Iris pigment epithelial cell (primary cell): Measurements from ENCODE around the gene MAN2A1.
A peak's percentile ranks its signal among the peaks of the same experiment; 100 is the strongest.

Experiments used
- DNase-seq: peaks from one replicate; pipeline ENCODE4 v3.0.0-alpha.2; 2011; ENCODE audit warnings: low read depth

Gene MAN2A1

DNA sequence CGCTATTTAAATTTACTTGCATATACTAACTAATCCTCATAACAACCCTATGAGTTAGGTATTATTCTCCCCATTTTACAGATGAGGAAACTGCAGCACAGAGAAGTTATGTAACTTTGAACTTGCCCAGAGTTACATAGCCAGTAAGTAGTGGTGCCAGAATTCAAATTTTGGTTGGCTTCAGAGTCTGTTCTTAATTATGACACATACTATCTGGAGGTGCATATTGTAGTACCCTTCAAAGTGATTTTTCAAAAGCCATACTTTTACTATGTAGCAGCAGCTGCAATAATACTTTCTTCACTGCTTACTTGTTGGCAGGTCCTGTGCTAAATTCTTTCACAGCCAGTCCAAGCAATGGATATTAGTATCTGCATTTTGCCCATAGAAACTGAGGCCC is 16.4 kb downstream of the MAN2A1 start:
- DNase-seq, result no peak

DNA sequence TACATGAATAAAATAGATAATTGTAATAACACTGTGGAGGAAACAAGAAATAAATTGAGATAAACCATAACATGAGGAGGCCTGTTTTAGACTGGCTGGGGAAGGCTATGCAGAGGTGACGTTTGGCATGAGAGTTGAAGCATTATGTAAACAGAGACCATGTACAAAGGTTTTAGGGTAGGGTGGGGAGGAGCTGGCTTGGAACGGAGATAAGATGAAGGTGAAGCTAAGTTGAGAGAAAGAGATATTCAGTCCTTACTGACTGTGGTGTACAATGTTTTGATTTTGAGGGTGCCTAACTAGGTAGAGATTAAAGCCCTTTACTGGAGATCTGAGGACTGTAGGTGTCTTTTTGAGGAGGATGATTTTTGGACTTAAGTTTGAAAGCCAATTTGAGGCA is 17.8 kb downstream of the MAN2A1 start:
- DNase-seq, result no peak

DNA sequence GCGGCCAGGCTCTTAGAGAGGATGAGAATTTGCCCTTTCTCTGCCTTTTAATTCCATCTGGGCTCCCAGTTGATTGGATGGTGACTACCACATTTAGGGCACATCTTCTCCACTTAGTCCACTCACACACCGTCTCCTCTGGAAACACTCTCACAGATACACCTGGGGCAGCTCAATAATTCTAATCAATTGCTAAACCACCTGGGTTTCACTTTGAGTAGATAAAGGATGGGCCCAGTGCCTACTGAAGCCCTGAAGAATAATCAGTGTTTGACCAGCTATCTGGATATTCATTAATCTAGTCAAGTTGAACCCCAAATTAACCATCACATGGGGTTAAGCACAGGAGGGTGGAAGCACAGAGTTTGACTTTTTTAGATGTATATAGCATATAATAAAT is 19.1 kb downstream of the MAN2A1 start:
- DNase-seq, result no peak

DNA sequence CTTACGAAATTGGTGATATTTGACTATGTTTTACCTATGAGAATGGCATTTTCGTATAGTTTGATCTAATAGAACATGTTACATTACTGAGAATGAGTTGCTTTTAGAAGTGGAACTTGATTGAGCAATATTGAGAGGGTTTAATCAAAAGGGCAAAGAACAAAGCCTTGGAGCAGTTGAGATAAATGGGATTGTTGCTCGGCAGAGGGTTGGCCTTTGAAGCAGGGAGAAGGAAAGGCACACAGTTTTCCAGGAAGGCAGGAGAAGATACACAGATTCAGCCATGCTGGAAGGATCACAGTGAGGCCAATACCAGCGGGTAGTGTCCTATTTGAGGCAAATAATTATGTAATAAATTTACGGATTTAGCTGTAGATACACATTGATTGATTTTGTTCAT is 19.5 kb downstream of the MAN2A1 start:
- no peak for DNase-seq

DNA sequence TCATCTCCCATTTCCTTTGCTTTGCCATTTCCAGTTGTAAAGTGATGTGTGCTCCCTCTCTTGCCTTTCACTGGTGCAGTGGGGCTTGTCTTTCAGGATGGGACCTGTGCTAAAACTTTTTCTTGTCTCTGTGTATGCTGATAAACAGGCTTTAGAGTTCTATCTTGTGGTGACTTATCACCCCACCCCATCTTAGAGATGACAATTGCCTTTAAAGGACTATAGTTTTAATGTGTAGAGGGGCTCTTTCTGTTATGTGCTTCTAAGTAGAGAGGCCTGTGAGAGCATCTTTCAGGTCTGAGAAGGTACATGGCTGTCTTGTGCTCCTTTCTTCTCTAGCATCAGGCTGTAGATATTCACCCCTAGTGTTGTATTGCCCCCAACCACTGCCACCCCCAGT is 21.9 kb downstream of the MAN2A1 start:
- no peak for DNase-seq

DNA sequence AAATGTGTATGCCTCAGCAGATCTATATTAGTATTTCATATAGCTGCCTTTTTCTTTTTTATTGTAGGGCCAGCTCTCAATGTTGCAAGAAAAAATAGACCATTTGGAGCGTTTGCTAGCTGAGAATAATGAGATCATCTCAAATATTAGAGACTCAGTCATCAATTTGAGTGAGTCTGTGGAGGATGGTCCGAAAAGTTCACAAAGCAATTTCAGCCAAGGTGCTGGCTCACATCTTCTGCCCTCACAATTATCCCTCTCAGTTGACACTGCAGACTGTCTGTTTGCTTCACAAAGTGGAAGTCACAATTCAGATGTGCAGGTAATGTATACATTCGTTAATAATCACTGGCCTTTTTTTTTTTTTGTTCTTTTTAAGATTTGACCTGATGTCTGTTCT is 23.7 kb downstream of the MAN2A1 start:
- DNase-seq, result no peak

DNA sequence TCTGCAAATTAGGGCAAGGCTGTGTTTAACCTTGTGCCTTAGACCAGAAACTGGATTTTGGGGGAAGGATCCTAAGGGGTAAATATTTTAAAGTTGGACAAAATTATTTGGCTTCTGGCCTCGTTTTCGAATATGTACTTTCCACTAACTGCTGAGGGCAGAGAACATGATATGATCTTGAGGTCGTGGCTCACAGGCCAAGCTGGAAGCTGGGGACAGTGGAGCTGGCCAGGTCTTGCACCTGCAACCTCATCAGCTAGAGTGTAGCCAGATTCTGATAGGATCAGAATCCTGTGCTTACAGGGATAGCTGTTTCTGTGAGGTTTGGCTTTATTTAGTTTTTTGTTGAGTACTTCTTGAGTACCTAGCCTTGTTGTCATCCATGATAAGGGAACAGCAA is 24.9 kb downstream of the MAN2A1 start:
- DNase-seq, result no peak

DNA sequence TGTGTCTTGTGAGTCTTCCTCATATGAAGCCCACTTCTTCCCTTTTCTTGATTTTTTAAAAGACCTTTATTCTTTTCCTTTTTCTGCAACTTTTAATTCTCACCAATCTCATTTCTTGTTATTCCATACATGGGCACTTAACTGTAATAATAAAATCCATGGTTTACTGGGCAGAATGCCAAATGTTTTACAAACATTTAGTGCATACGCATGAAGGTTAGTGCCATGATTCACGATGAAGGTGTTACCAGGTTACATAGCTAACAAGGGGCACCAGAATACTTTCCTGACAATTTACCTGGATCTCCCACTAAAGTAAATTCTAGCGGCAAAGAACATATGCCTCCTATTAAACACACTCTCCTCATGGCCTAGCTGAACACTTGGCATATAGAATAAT is 28.5 kb downstream of the MAN2A1 start:
- DNase-seq, result no peak

DNA sequence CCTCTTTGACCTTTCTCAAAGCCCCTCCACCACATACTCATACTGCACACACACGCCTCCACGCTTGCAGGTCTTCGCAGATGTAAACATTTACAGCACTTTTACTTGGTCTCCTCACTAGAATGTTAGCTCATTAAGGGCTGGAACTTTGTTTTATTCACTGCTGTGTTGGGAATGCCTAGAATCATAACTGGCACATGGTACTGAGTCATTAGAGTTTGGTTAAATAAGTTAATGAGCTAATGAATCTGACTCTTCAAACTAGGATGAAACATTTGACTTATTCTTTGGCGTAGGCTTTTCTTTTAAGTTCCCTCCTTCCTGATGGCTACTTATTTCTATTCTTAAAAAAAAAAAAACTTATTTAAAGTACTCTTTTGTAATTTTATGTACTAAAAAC is 28.9 kb downstream of the MAN2A1 start:
- no peak for DNase-seq

DNA sequence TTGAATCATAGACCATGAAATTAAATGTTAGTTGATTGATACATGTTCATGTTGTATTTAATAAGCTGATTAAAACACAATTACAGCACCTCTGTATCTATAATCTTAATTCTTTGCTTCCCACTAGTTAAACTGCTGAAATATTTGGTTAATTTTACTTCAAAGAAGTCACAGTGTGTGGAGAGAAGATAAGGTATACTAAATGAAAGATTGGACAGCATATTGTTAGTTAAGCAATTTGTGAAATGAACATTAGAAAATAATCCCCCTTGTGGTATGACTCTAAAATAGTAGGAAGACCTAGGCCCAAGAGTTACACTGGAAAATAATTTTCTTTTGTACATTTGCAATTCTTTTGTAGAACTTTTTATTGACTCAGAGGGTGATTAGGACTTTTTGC is 30.3 kb downstream of the MAN2A1 start:
- no peak for DNase-seq

DNA sequence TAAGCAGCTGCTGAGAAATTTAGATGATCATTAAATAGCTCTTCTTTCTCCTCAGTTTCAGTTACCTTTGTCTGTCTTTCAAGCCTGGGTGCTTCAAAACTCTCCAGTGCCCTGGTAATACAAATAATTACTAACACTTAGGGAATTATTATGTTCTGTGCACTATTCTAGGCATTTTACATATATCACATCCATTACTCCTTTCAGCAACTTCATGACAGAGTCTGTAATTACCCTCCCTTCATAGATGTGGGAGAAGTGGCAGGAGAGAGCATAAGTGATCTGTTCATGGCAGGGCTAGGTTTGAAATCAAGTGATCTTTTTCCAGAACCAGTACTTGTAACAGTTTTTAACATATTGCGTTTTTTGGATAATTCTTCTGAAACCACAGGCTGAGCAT is 32.0 kb downstream of the MAN2A1 start:
- no peak for DNase-seq

DNA sequence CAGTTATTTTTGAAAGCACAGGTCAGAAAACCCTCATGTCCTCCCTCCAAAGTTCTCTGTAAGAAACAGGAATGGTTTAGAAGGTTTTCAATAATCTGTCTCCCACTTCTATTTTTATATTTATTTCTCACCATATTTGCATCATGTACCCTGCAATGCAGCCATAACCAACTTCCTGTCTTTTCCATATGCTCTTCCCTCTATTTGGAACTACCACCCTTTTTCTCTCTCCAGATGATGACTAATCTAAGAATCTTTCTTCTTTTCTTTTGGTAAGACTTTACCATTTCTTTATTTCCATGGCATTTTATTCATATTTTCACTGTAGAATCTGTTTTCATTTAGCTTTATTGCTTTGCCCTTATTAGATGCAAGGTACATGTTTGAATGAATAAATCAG is 33.9 kb downstream of the MAN2A1 start:
- no peak for DNase-seq

DNA sequence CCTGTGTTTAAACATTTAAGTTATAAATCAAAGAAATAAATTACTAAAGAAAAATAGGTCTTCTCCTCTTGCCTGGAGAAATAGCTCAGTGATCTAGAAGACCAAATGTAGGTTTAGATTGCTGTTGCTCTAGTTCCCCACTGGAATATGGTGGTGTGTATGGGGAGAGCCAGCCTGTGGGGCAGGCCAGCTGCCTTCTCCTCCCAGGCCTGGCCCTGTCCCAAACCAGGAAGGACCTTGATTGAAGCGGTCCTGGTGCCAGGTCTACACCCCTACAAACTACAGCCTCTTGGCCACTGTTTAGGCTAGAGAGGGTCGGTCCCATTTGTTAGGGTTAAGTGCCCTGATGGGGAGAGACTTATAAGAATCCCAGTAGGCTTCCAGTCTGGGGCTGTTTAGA is 35.4 kb downstream of the MAN2A1 start:
- no peak for DNase-seq

DNA sequence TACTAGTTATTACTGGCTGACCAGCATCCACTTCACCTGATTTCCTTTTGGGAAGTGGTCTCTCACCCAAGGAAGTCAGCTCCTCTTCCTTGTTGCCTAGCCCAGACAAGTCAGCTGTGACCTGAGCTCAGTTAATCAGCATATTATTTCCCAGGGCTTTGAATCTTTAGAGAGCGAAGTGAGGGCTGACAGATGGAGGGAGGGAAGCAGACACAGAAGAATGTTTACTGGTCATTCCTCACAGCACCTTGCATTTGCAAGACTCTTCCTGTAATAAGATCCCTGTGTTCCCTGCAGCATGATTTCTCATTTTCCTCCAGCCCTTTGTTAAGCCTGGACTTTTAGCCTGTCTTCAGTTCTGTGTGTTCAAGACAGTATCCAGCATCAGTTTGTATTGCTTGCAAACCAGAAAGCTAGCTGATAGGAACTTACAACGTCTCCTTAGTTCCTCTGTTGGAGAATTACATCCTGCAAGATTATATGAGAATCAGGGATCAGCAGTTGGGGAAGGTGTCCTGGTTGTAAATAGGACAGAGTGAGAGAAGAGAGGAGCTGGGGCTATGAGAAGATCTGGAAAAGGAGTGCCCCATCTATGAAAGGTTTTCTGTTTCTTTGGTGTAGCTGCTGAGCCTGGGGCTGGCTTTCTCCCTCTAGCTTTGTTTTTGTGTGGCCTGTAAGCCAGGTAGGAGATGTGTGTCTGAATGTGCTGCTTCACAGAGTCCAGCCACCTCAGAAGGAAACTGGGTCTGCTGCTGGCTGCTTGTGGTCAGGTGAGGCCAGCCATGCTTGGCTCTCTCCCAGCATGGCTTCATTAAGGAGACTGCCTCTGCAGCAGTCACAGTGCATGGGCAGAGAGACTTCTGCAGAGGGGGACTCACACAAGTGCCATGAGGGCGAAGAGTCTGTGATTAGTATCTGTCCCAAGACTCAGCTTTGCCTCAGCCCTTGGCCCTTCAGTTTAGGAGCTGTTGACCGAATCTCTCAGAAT is 50.3 kb downstream of the MAN2A1 start:
- DNase-seq, result peak; percentile 68

DNA sequence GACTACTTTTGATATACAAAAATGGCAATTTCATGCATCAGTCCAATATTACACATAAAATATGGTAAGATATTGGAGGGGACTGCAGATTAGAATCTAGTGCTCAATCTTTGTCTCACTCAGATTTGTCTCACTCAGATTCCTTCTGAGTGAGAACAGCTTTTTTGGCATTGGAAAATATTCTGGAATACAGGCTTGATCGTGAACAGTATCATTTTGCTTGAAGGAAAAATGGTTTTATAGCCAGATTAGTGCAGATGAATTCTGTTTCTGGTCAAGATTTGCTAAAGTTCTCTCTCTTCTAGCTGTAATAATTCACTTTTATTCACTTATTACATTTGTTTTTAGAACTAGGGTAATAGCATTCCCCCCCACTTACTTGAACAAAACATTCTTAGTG is 51.2 kb downstream of the MAN2A1 start:
- no peak for DNase-seq

DNA sequence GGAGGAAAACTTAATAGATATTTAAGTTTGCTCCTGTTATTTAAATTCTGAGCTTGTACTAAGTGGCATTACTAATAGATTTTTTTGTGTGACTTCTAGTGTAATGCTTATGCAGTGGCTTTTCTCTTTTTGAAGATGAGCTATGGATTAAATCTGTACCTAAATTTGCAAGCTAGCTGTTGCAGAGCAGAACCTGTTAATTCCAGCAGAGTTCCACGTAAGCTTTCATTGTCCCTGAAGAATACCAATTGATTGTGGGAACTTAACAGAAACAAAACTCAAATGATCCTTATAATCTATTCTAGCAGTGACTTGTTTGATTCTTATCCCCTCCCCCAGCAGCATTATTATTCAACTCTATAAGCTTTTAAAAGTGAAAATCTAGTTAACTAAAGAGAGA is 51.7 kb downstream of the MAN2A1 start:
- no peak for DNase-seq

DNA sequence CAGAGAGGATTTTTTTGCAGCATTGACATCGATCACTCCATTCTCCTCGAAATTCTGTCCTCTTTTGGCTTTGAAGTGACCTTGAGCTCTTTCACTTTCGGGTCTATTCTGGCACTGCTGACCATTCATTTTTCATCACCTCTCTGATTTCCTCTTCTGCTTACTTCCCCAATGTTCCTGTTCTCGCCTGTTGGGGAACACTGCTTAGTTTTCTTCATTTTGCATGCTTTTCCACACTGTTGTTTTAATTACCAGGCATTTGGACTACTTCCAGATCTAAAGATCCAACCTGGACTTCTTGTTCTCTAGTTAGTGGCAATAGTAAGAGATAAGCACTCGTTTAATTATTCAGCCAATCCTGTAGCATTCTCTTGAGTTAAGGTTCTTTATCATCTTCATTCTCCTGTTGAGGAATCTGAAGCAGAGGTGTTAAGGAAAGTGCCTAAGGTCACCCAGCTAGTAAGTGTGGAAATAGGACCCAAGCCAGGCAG is 53.4 kb downstream of the MAN2A1 start:
- no peak for DNase-seq

DNA sequence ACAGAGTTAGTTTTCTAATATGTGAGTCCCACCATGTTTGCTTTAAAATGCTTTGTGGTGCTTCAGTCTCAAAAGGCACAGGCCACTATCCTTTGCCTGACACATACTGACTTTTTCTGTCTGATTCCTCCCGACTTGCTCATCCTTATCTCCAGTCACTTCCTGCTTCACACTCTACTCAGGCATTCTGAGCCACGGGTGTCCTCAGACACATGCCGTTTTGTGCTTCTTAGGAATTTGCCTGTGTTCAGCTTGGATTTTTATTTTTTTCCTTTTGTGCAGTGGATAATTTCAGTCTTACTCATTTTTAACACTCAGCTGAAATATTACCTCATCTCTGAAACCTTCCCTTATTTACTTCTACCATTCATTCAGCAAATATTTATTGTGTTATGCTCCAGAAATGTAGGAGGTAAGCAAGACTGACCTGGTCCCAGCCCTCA is 54.1 kb downstream of the MAN2A1 start:
- peak; percentile 96 for DNase-seq

DNA sequence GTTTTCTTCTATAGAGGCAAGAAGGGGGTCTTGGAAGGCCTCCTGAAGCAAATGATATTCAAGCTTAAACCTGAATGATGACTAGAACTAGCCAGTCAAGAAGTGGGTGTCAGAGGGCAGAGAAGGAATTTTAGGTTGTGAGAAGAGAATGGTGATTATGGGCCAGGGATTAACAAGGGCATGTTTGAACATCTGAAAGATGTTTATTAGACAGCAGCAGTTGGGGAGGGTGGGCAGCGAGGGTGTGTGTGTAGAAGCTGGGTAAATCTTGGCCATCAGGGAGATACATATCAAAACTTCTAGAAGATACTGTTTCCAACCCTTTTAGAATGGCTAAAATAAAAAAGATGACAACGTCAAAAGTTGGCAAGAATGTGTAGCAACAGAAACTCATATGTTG is 54.5 kb downstream of the MAN2A1 start:
- DNase-seq, result no peak

DNA sequence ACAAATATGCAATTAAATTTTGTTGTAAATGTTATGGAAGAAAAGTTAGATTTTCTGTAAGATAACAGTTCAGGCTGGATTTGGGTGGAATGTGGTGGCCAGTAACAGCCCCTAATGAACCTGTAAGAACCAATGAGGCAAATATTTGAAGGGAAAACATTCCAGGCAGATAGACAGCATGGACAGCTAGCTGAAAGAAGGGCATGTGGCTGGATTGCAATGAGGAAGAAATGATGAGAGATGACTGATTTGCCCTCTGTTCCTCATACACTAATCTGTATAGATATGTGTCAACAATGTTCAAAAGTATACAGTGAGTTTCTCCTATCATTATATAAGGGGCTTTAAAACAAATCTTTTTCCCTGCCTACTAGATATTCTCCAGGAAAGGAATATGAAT is 58.8 kb downstream of the MAN2A1 start:
- DNase-seq, result peak; percentile 47

DNA sequence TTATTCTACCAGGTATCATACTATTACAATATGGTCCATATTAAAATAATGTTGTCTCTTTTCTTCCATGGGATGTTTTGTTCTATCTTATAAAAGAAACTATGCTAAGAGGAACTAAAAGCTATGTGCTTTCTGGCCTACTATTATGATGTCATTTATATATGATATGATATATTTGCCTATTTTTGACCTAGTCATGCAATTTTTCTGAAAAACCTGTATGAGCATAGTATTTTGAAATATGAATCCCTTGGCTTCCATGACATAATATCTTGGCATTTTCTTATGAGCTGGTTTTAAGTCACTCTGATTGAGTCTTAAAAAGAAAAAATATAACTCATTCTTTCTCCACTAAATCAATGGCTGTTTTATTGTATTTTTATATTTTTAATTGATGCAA is 60.7 kb downstream of the MAN2A1 start:
- peak; percentile 50 for DNase-seq

DNA sequence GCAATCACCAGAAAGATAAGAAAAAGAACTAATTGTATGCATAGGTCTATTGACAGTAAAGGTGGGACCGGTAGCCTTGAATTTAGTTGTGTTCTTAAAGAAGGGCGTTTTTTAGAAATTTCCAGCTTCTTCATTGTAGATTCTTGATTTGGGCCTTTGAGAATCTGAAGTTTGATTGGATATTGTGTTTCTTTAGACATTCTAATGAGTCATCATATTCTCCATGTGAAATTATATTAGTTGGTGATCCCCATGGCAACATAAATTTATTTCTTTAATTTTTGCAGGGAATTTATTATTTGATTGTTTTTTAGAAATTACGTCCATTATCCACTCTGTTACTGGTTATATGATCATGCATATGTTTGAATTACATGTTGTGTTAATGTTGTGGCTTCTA is 63.6 kb downstream of the MAN2A1 start:
- no peak for DNase-seq

DNA sequence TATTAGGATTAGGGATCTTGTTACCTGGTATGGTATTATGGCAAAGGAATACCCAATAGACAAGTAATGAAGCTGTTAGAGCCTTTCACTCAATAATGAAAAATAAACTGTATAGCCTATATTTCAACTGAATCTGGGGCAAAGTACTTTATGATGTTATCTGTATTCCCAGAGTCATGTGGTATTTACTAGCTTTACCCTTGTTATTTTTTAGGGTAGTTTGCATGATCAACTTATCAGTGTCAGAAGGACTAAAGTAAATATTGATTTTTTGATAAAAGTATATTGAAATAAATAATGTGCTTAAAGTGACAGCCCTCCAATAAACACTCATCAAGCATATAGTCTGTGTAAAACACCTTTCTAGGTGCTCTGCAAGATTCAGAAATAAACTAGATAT is 64.6 kb downstream of the MAN2A1 start:
- no peak for DNase-seq

DNA sequence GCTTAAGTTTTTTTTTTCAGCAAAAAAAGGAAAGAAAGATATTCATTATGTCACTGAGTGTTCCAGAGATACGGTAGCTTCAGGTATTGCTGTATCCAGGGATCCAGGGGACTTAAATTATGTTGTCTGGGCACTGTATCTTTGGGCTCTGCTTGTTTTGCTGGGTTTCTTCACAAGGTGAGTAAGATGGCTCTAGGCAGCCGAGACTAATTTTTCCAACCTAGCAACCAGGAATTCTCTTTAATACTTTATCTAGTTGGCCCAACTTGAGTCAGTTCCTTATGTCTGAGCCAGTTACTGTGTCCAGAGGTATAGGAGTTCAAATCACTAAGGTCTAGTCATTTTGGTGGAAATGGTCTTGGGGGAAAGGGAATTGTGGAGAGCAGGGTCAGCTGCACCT is 66.0 kb downstream of the MAN2A1 start:
- no peak for DNase-seq
